Endothelial cell of umbilical vein (primary cell): Measurements from ENCODE around the gene PCGF3. TPM values are rescaled to one million over a fixed set of nuclear protein-coding genes. Genes with fewer than 3 reads are reported as not detected.

Source experiments
- BruUV-seq: library from RNA; stranded (reverse); fragments of 400-500 nt; replicated peaks from 2 replicates; lab custom pipeline; 2021; lab: Mats Ljungman, UMichigan
- CTCF ChIA-PET: fragments of 300-600, 350-600 bp; sonication (Branson Sonifier 250); formaldehyde crosslinking; loops from one replicate; lab custom pipeline; 2021; ENCODE audit warnings: antibody characterized with exemption, inconsistent platforms; lab: Charles Lee
- POLR2A ChIA-PET: fragments of 300-600, 350-600 bp; sonication (Branson Sonifier 250); formaldehyde crosslinking; loops from one replicate; lab custom pipeline; 2021; ENCODE audit warnings: antibody characterized with exemption, inconsistent platforms; lab: Charles Lee
- DNase-seq: peaks from one replicate; pipeline ENCODE4 v3.0.0-alpha.2; 2011; ENCODE audit warnings: low read depth, low spot score
- FAIRE-seq: peaks from 2 replicates; lab custom pipeline; 2011; peaks lifted over from hg19 to GRCh38; lab: Jason Lieb, UNC
- H2AFZ ChIP-seq: 2 replicates; pipeline ENCODE4 v1.6.0; 2012; ENCODE audit warnings: low read depth, low read length, control low read depth, inconsistent platforms
- H3K27ac ChIP-seq: 2 replicates; pipeline ENCODE4 v1.5.1; 2011; ENCODE audit warnings: low read depth, mild to moderate bottlenecking, control low read depth, low read length, moderate library complexity; ENCODE audit not compliant: insufficient read depth
- H3K27me3 ChIP-seq, 2 experiments: 2 replicates each; pipeline versions ENCODE4 v1.6.0 to v1.6.1; 2011; ENCODE audit warnings: low read length in 2 of 2, mixed read lengths in 1 of 2; ENCODE audit not compliant: control insufficient read depth in 2 of 2, insufficient read depth in 2 of 2
- H3K36me3 ChIP-seq, 2 experiments: 2 replicates in 1 of 2; 3 replicates in 1 of 2; pipeline ENCODE4 v1.5.1; 2011; ENCODE audit warnings: low read length in 2 of 2, mild to moderate bottlenecking in 1 of 2, moderate library complexity in 1 of 2; ENCODE audit not compliant: control insufficient read depth in 2 of 2, insufficient read depth in 2 of 2; ENCODE audit errors: extremely low read depth in 1 of 2
- H3K4me1 ChIP-seq: 3 replicates; pipeline ENCODE4 v1.5.1; 2011; ENCODE audit warnings: mild to moderate bottlenecking, low read length; ENCODE audit not compliant: control insufficient read depth, insufficient read depth; ENCODE audit errors: extremely low read depth
- H3K4me2 ChIP-seq: 2 replicates; pipeline ENCODE4 v1.6.1; 2011; ENCODE audit warnings: low read length, control low read depth, mixed read lengths; ENCODE audit not compliant: insufficient read depth
- H3K4me3 ChIP-seq, 3 experiments: fragments of 200-600 bp in 1 of 3; sonication (generic), shearing (Covaris generic) in 1 of 3; replicated peaks in 1 of 3; 2 replicates each; pipeline ENCODE4 v1.5.1; 2011 to 2016; ENCODE audit warnings: control low read depth in 3 of 3, low read length in 3 of 3, mild to moderate bottlenecking in 2 of 3, inconsistent platforms in 1 of 3, low read depth in 1 of 3, moderate library complexity in 1 of 3; ENCODE audit not compliant: insufficient read depth in 1 of 3
- H3K79me2 ChIP-seq: 2 replicates; pipeline ENCODE4 v1.6.0; 2012; ENCODE audit warnings: low read length, inconsistent platforms; ENCODE audit not compliant: control insufficient read depth, insufficient read depth
- H3K9ac ChIP-seq: replicated peaks from 2 replicates; pipeline ENCODE3; 2011; ENCODE audit warnings: low read length, control low read depth; ENCODE audit not compliant: insufficient read depth; ENCODE audit errors: extremely low read depth
- H3K9me1 ChIP-seq: replicated peaks from 3 replicates; pipeline ENCODE4 v1.6.0; 2011; ENCODE audit warnings: mild to moderate bottlenecking, low read length; ENCODE audit not compliant: control insufficient read depth, insufficient read depth; ENCODE audit errors: extremely low read depth
- H3K9me3 ChIP-seq: replicated peaks from 2 replicates; pipeline ENCODE4 v1.5.1; 2012; ENCODE audit warnings: low read length, inconsistent platforms; ENCODE audit not compliant: control insufficient read depth, insufficient read depth
- H4K20me1 ChIP-seq: replicated peaks from 2 replicates; pipeline ENCODE3; 2011; ENCODE audit warnings: mild to moderate bottlenecking, low read length; ENCODE audit not compliant: control insufficient read depth, insufficient read depth; ENCODE audit errors: extremely low read depth
- CTCF ChIP-seq, 2 donors: IDR thresholded peaks; 1 replicate in 1 of 2; 2 replicates in 1 of 2; pipeline ENCODE4 v1.5.1; 2011; ENCODE audit warnings: low read length in 2 of 2, mild to moderate bottlenecking in 2 of 2, moderate library complexity in 2 of 2, control low read depth in 1 of 2, inconsistent platforms in 1 of 2, low read depth in 1 of 2; ENCODE audit not compliant: insufficient read depth in 1 of 2; ENCODE audit errors: extremely low read depth in 1 of 2
- EZH2 ChIP-seq: IDR thresholded peaks from 2 replicates; pipeline ENCODE4 v1.6.1; 2012; ENCODE audit warnings: borderline replicate concordance, low read depth, mild to moderate bottlenecking, moderate library complexity, low read length, inconsistent platforms; ENCODE audit not compliant: severe bottlenecking
- FOS ChIP-seq: IDR thresholded peaks from 2 replicates; pipeline ENCODE4 v1.6.1; 2011; ENCODE audit warnings: mild to moderate bottlenecking, low read length, moderate library complexity, borderline replicate concordance; ENCODE audit not compliant: insufficient read depth
- GATA2 ChIP-seq: IDR thresholded peaks from 2 replicates; pipeline ENCODE4 v1.7.0; 2011; ENCODE audit warnings: low read depth, mild to moderate bottlenecking, moderate library complexity, mixed read lengths, low read length; ENCODE audit not compliant: insufficient read length, insufficient read depth
- JUN ChIP-seq: IDR thresholded peaks from 2 replicates; pipeline ENCODE4 v1.6.1; 2011; ENCODE audit warnings: borderline replicate concordance, low read depth; ENCODE audit not compliant: insufficient read length, insufficient read depth
- MAX ChIP-seq: IDR thresholded peaks from 2 replicates; pipeline ENCODE4 v1.6.1; 2011; ENCODE audit not compliant: insufficient read depth, insufficient read length
- MYC ChIP-seq: IDR thresholded peaks from one replicate; pipeline ENCODE4 v1.6.1; 2011; ENCODE audit warnings: mild to moderate bottlenecking, low read depth, low read length
- POLR2A ChIP-seq: IDR thresholded peaks from 2 replicates; pipeline ENCODE4 v1.6.1; 2012; ENCODE audit warnings: low read depth, mild to moderate bottlenecking, control low read depth, low read length
- POLR2AphosphoS5 ChIP-seq: IDR thresholded peaks from 2 replicates; pipeline ENCODE4 v1.6.1; 2012; ENCODE audit warnings: low read depth, mild to moderate bottlenecking, control low read depth, low read length, moderate library complexity; ENCODE audit not compliant: insufficient read depth
- dilution Hi-C: fragments of 300-500 bp; cut with MboI; formaldehyde crosslinking; loops from one replicate; pipeline ENCODE4 v1.15.0; 2019; ENCODE audit warnings: low sequenced_read_pairs; ENCODE audit not compliant: extremely low pct_ligation_motif_present
- intact Hi-C: fragments of 100-400 bp; cut with micrococcal nuclease; formaldehyde crosslinking; loops from one replicate; pipeline ENCODE4 v1.10.0; 2022
- polyA plus RNA-seq, 4 experiments: library from polyadenylated mRNA; depleted of rRNA in 3 of 4; stranded (reverse) in 3 of 4; unstranded in 1 of 4; fragments of >200 nt; gene quantifications; 2 replicates each; pipeline versions ENCODE4 v1.2.1 to v1.2.3, GENCODE V29; 2011 to 2012; ENCODE audit warnings: missing spikeins in 1 of 4
- total RNA-seq: library from RNA; stranded (reverse); gene quantifications from 2 replicates; pipeline ENCODE4 v1.2.3, GENCODE V29; 2021

The PCGF3 gene
- total and polyA plus RNA-seq, 2 donors (not counting 3 experiments of a cell fraction or from before 2014, with no cell fraction given): 70.2 to 91.8 TPM

- ChIA-PET POLR2A (no interaction called here), CTCF (no interaction called here)
- FAIRE-seq: no peak
These were observed 28.0 kb upstream of the PCGF3 start for GRCh38 chr4:677431-678293.

More at GRCh38 chr4:677431-678293, 28.0 kb upstream of the PCGF3 start:
- no TSS peak for BruUV-seq
- Histone ChIP-seq H3K9me1 (no peaks in the 10 kb centered on the region), H3K9me3 (no peaks in the 10 kb centered on the region), H3K36me3 (no peaks in the 10 kb centered on the region), H3K4me2 (no peak overlapping the region), H3K27ac (no peak overlapping the region), H3K9ac (no peak overlapping the region), H3K79me2 (peaks cover 12% of the 10 kb centered on the region), H4K20me1 (no peaks in the 10 kb centered on the region), H3K27me3 (no peaks in the 10 kb centered on the region), H2AFZ (no peak overlapping the region), H3K4me3 (no peak overlapping the region), H3K4me1 (peaks cover 16% of the 10 kb centered on the region)
- TF ChIP-seq CTCF (IDR thresholded peaks at IDR 0.05; ENCODE audit: extremely low read depth in 1 of 2, insufficient read depth in 1 of 2, low read depth in 1 of 2, low read length in 2 of 2) (no peak), JUN (no peak), EZH2 (no peak), MYC (no peak), FOS (no peak), POLR2A (no peak), MAX (no peak), POLR2AphosphoS5 (no peak), GATA2 (no peak)
- intact Hi-C loops (loop anchor here (10.0 kb wide), 2 partner anchors 203 to 343 kb away; partner anchors contain the start of gene ZNF141), dilution Hi-C loops (no loop called here)
- DNase-seq: no peak
